ENCODE results near the gene PAX2.

DNA sequence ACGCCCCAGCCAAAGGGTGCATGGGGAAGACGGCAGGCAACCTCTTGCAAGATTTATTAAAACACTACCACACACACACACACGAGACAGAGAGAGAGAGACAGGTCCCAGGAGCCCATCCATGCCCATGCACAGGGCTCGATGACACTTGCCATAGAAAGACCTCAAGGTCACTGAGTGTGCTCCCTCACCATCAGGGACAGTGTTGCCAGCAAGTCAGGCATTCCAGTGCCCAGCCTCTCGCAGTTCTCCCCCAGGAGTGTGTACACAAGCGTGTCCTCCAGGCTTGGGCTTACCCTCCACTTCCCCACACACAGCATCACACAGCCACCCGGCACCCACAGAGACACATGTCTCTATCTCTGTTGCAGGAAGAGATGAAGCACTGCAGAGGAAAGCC, 120.6 kb downstream of the PAX2 start:
- TF ChIP-seq POLR2AphosphoS5 (IDR thresholded peaks at IDR 0.05) (no peak), CTCF (IDR thresholded peaks at IDR 0.05) (no peak)

Measured in suprapubic skin (tissue), 3 donors.